ENCODE data around the gene CHRDL1.

- TF ChIP-seq CTCF (IDR thresholded peaks at IDR 0.05; ENCODE audit: insufficient read depth, low read length, poor library complexity, severe bottlenecking) (no peak), EZH2phosphoT487 (conservative IDR thresholded peaks at IDR 0.05; ENCODE audit: low read length) (no peak)
Measured at GRCh38 chrX:110678591-110678990, 117.0 kb downstream of the CHRDL1 start.

All from SU-DHL-6 (cell line).